Liver (tissue), 9 donors: ENCODE results near the gene CFAP77. TPM values are rescaled to one million over a fixed set of nuclear protein-coding genes. Genes with fewer than 3 reads are reported as not detected.

Source experiments
- DNase-seq: peaks from one replicate; pipeline ENCODE4 v3.0.0-alpha.2; 2017; ENCODE audit warnings: low spot score
- H3K27ac ChIP-seq, 2 donors: one replicate each; pipeline ENCODE4 v1.7.0; 2013; ENCODE audit warnings: inconsistent platforms in 2 of 2, low read length in 2 of 2, control low read depth in 1 of 2, low read depth in 1 of 2, mild to moderate bottlenecking in 1 of 2
- H3K27me3 ChIP-seq, 4 donors: one replicate each; pipeline versions ENCODE4 v1.6.1 to v1.7.0; 2013; ENCODE audit warnings: low read length in 3 of 4, inconsistent platforms in 1 of 4, mild to moderate bottlenecking in 1 of 4, moderate library complexity in 1 of 4; ENCODE audit not compliant: control insufficient read depth in 4 of 4, insufficient read depth in 4 of 4
- H3K36me3 ChIP-seq, 4 donors: one replicate each; pipeline versions ENCODE4 v1.6.1 to v1.7.0; 2013; ENCODE audit warnings: low read length in 3 of 4, mild to moderate bottlenecking in 3 of 4, low read depth in 1 of 4, moderate library complexity in 1 of 4; ENCODE audit not compliant: control insufficient read depth in 4 of 4, insufficient read depth in 3 of 4
- H3K4me1 ChIP-seq, 4 donors: one replicate each; pipeline versions ENCODE4 v1.6.1 to v1.7.0; 2013; ENCODE audit warnings: low read length in 3 of 4, mild to moderate bottlenecking in 3 of 4, moderate library complexity in 1 of 4; ENCODE audit not compliant: control insufficient read depth in 4 of 4, insufficient read depth in 4 of 4
- H3K4me3 ChIP-seq, 3 donors: one replicate each; pipeline versions ENCODE4 v1.6.1 to v1.7.0; 2013; ENCODE audit warnings: low read length in 3 of 3, control low read depth in 1 of 3, low read depth in 1 of 3, mild to moderate bottlenecking in 1 of 3
- H3K9ac ChIP-seq, 2 donors: one replicate each; pipeline ENCODE4 v1.7.0; 2013; ENCODE audit warnings: low read length in 2 of 2, mild to moderate bottlenecking in 2 of 2, moderate library complexity in 2 of 2, control low read depth in 1 of 2, low read depth in 1 of 2
- H3K9me3 ChIP-seq, 4 donors: one replicate each; pipeline versions ENCODE4 v1.6.1 to v1.7.0; 2013; ENCODE audit warnings: low read length in 3 of 4; ENCODE audit not compliant: control insufficient read depth in 4 of 4
- ATF3 ChIP-seq: IDR thresholded peaks from 2 replicates; pipeline ENCODE4 v1.6.1; 2016; ENCODE audit warnings: antibody characterized with exemption
- CTCF ChIP-seq: fragments of 150-350 bp; IDR thresholded peaks from 2 replicates; pipeline ENCODE4 v1.5.1; 2017; ENCODE audit warnings: improper control_type of control experiment, low read depth, low read length; ENCODE audit not compliant: missing input control
- EGR1 ChIP-seq, 2 donors: IDR thresholded peaks; 2 replicates each; pipeline ENCODE4 v1.6.1; 2016 to 2018; ENCODE audit warnings: antibody characterized with exemption in 2 of 2, low read depth in 2 of 2
- FOXA1 ChIP-seq: IDR thresholded peaks from 2 replicates; pipeline ENCODE4 v1.6.1; 2016; ENCODE audit warnings: antibody characterized with exemption
- FOXA2 ChIP-seq: IDR thresholded peaks from 2 replicates; pipeline ENCODE4 v1.6.1; 2016; ENCODE audit warnings: antibody characterized with exemption
- GABPA ChIP-seq, 2 donors: IDR thresholded peaks in 1 of 2; conservative IDR thresholded peaks in 1 of 2; 2 replicates each; pipeline ENCODE4 v1.6.1; 2016; ENCODE audit warnings: antibody characterized with exemption in 2 of 2, mild to moderate bottlenecking in 1 of 2, moderate library complexity in 1 of 2
- HNF4A ChIP-seq, 2 donors: conservative IDR thresholded peaks; 2 replicates each; pipeline ENCODE4 v1.6.1; 2016; ENCODE audit warnings: antibody characterized with exemption in 2 of 2, mild to moderate bottlenecking in 2 of 2
- HNF4G ChIP-seq: IDR thresholded peaks from 2 replicates; pipeline ENCODE4 v1.6.1; 2016; ENCODE audit warnings: antibody characterized with exemption
- JUND ChIP-seq, 2 donors: IDR thresholded peaks; 2 replicates each; pipeline ENCODE4 v1.6.1; 2016; ENCODE audit warnings: antibody characterized with exemption in 2 of 2
- MAX ChIP-seq: IDR thresholded peaks from 2 replicates; pipeline ENCODE4 v1.6.1; 2016; ENCODE audit warnings: antibody characterized with exemption
- NR2F2 ChIP-seq: IDR thresholded peaks from 2 replicates; pipeline ENCODE4 v1.6.1; 2016; ENCODE audit warnings: antibody characterized with exemption
- RAD21 ChIP-seq, 2 donors: IDR thresholded peaks; 2 replicates each; pipeline ENCODE4 v1.6.1; 2016; ENCODE audit warnings: antibody characterized with exemption in 2 of 2, mild to moderate bottlenecking in 2 of 2
- REST ChIP-seq: IDR thresholded peaks from 2 replicates; pipeline ENCODE4 v1.6.1; 2016; ENCODE audit warnings: antibody characterized with exemption, mild to moderate bottlenecking
- RXRA ChIP-seq, 2 donors: IDR thresholded peaks; 2 replicates each; pipeline ENCODE4 v1.6.1; 2017 to 2018; ENCODE audit warnings: antibody characterized with exemption in 2 of 2, mild to moderate bottlenecking in 1 of 2
- SP1 ChIP-seq: IDR thresholded peaks from 2 replicates; pipeline ENCODE4 v1.6.1; 2018; ENCODE audit warnings: antibody characterized with exemption, mild to moderate bottlenecking
- TAF1 ChIP-seq: conservative IDR thresholded peaks from 2 replicates; pipeline ENCODE4 v1.6.1; 2016; ENCODE audit warnings: antibody characterized with exemption, mild to moderate bottlenecking
- YY1 ChIP-seq: IDR thresholded peaks from 2 replicates; pipeline ENCODE4 v1.6.1; 2016; ENCODE audit warnings: antibody characterized with exemption, mild to moderate bottlenecking
- ZBTB33 ChIP-seq: IDR thresholded peaks from 2 replicates; pipeline ENCODE4 v1.6.1; 2016; ENCODE audit warnings: antibody characterized with exemption
- WGBS: extraction: QIAGEN DNeasy Blood & Tissue Kit; methylation state at CpG from one replicate; pipeline ENCODE4 v1.1.7; 2013; 5-methylcytosine and 5-hydroxymethylcytosine counted together
- polyA plus RNA-seq, 2 donors: library from polyadenylated mRNA; stranded (reverse) in 1 of 2; unstranded in 1 of 2; fragments of 200-250 nt in 1 of 2; fragments of >200 nt in 1 of 2; fragmentation: Nextera tagmentation in 1 of 2; extraction: Ambion mirVana in 1 of 2; gene quantifications; one replicate each; pipeline versions ENCODE4 v1.2.1 to v1.2.3, GENCODE V29; 2013 to 2015
- total RNA-seq, 2 donors: library from RNA; depleted of rRNA; stranded (reverse); fragments of >200 nt; gene quantifications; one replicate each; pipeline ENCODE4 v1.2.3, GENCODE V29; 2014
- donor health status: healthy.
- donor health status: healthy.
- donor health status: healthy.
- donor health status: healthy.
- donor health status: healthy.

The CFAP77 gene
- total and polyA plus RNA-seq, 4 donors, result not detected

GRCh38 chr9:132459661-132460060, 49.6 kb downstream of the CFAP77 start:
- no peak for DNase-seq
- WGBS, result 96% methylated on average over 7 of the region's 7 CpGs
- no peaks in the 10 kb centered on the region for H3K36me3 ChIP-seq
- peaks cover 0 to 3% (median 0%) of the 10 kb centered on the region in 4 donors for H3K27me3 ChIP-seq
- H3K4me3 ChIP-seq, result no peak overlapping the region
- H3K9me3 ChIP-seq, result no peaks in the 10 kb centered on the region
- no peak overlapping the region for H3K27ac ChIP-seq
- H3K4me1 ChIP-seq, result no peaks in the 10 kb centered on the region
- H3K9ac ChIP-seq, result no peak overlapping the region
- TF ChIP-seq GABPA (IDR thresholded peaks at IDR 0.05 in 1 of 2, conservative IDR thresholded peaks at IDR 0.05 in 1 of 2) (no peak), MAX (no peak), FOXA2 (no peak), RXRA (IDR thresholded peaks at IDR 0.05) (no peak), ATF3 (no peak), REST (no peak), CTCF (no peak), RAD21 (IDR thresholded peaks at IDR 0.05) (no peak), EGR1 (IDR thresholded peaks at IDR 0.05; ENCODE audit: low read depth in 2 of 2) (no peak), NR2F2 (no peak), HNF4G (no peak), TAF1 (no peak), ZBTB33 (no peak), HNF4A (conservative IDR thresholded peaks at IDR 0.05) (no peak), SP1 (no peak), YY1 (no peak), JUND (IDR thresholded peaks at IDR 0.05) (no peak), FOXA1 (no peak)

- Histone ChIP-seq H3K4me3 (no peak overlapping the region), H3K9ac (no peak overlapping the region), H3K4me1 (no peaks in the 10 kb centered on the region), H3K36me3 (no peaks in the 10 kb centered on the region), H3K27ac (no peak overlapping the region), H3K9me3 (no peaks in the 10 kb centered on the region), H3K27me3 (peaks cover 0 to 2% (median 0%) of the 10 kb centered on the region in 4 donors)
- 71% methylated on average over 2 of the region's 2 CpGs for WGBS
- TF ChIP-seq HNF4A (conservative IDR thresholded peaks at IDR 0.05) (no peak), RXRA (IDR thresholded peaks at IDR 0.05) (no peak)
- DNase-seq, result no peak
Observed at GRCh38 chr9:132460240-132460639, 50.2 kb downstream of the CFAP77 start.
